ENCODE results near the gene LRRN3.

Gene LRRN3

GRCh38 chr7:111093496-111093895 is 2.6 kb downstream of the LRRN3 start:
- no peaks in the 10 kb centered on the region for H3K9me3 ChIP-seq (ENCODE audit: control insufficient read depth, low read length)
- TF ChIP-seq CTCF (IDR thresholded peaks at IDR 0.05) = no peak
- H3K4me2 ChIP-seq (ENCODE audit: low read length) = no peak overlapping the region
- no peak overlapping the region for H3K4me3 ChIP-seq (ENCODE audit: low read depth, low read length)
- H2AFZ ChIP-seq = no peak overlapping the region
- no peaks in the 10 kb centered on the region for H3K79me2 ChIP-seq
- no peak overlapping the region for H3K9ac ChIP-seq
- no peaks in the 10 kb centered on the region for H3K27me3 ChIP-seq (ENCODE audit: control insufficient read depth, insufficient read depth, low read length)
- H3K27ac ChIP-seq = no peak overlapping the region
- H3K36me3 ChIP-seq (ENCODE audit: control insufficient read depth, insufficient read depth, low read length) = no peaks in the 10 kb centered on the region
- H3K4me1 ChIP-seq = no peaks in the 10 kb centered on the region

GRCh38 chr7:111094419-111094818 is 3.5 kb downstream of the LRRN3 start:
- no peaks in the 10 kb centered on the region for H3K79me2 ChIP-seq
- H3K9ac ChIP-seq = no peak overlapping the region
- H3K27me3 ChIP-seq (ENCODE audit: control insufficient read depth, insufficient read depth, low read length) = no peaks in the 10 kb centered on the region
- no peak overlapping the region for H3K4me2 ChIP-seq (ENCODE audit: low read length)
- no peak for TF ChIP-seq CTCF (IDR thresholded peaks at IDR 0.05)
- no peaks in the 10 kb centered on the region for H3K36me3 ChIP-seq (ENCODE audit: control insufficient read depth, insufficient read depth, low read length)
- H3K4me3 ChIP-seq (ENCODE audit: low read depth, low read length) = no peak overlapping the region
- no peaks in the 10 kb centered on the region for H3K4me1 ChIP-seq
- H2AFZ ChIP-seq = no peak overlapping the region
- no peak overlapping the region for H3K27ac ChIP-seq
- H3K9me3 ChIP-seq (ENCODE audit: control insufficient read depth, low read length) = no peaks in the 10 kb centered on the region

- Histone ChIP-seq H3K4me1 (no peaks in the 10 kb centered on the region), H3K9me3 (ENCODE audit: control insufficient read depth, low read length) (no peaks in the 10 kb centered on the region), H3K4me3 (ENCODE audit: low read depth, low read length) (no peak overlapping the region), H3K9ac (no peak overlapping the region), H3K27me3 (ENCODE audit: control insufficient read depth, insufficient read depth, low read length) (no peaks in the 10 kb centered on the region), H3K27ac (no peak overlapping the region), H3K4me2 (ENCODE audit: low read length) (no peak overlapping the region), H2AFZ (no peak overlapping the region), H3K79me2 (no peaks in the 10 kb centered on the region), H3K36me3 (ENCODE audit: control insufficient read depth, insufficient read depth, low read length) (no peaks in the 10 kb centered on the region)
- TF ChIP-seq CTCF (IDR thresholded peaks at IDR 0.05) = no peak
These were observed 6.1 kb downstream of the LRRN3 start for GRCh38 chr7:111096997-111097396.

GRCh38 chr7:111098011-111098925 is 7.3 kb downstream of the LRRN3 start:
- H3K4me1 ChIP-seq = no peaks in the 10 kb centered on the region
- no peaks in the 10 kb centered on the region for H3K27me3 ChIP-seq (ENCODE audit: control insufficient read depth, insufficient read depth, low read length)
- no peaks in the 10 kb centered on the region for H3K36me3 ChIP-seq (ENCODE audit: control insufficient read depth, insufficient read depth, low read length)
- no peak overlapping the region for H3K9ac ChIP-seq
- no peaks in the 10 kb centered on the region for H3K79me2 ChIP-seq
- no peak overlapping the region for H3K4me3 ChIP-seq (ENCODE audit: low read depth, low read length)
- H3K9me3 ChIP-seq (ENCODE audit: control insufficient read depth, low read length) = no peaks in the 10 kb centered on the region
- no peak overlapping the region for H3K4me2 ChIP-seq (ENCODE audit: low read length)
- no peak overlapping the region for H3K27ac ChIP-seq
- TF ChIP-seq CTCF (IDR thresholded peaks at IDR 0.05) = peak; percentile 16
- H2AFZ ChIP-seq = no peak overlapping the region

GRCh38 chr7:111098926-111099250 is 8.0 kb downstream of the LRRN3 start:
- peak; percentile 4 for TF ChIP-seq CTCF (IDR thresholded peaks at IDR 0.05)
- no peak overlapping the region for H2AFZ ChIP-seq
- no peak overlapping the region for H3K4me2 ChIP-seq (ENCODE audit: low read length)
- no peak overlapping the region for H3K27ac ChIP-seq
- H3K36me3 ChIP-seq (ENCODE audit: control insufficient read depth, insufficient read depth, low read length) = no peaks in the 10 kb centered on the region
- H3K27me3 ChIP-seq (ENCODE audit: control insufficient read depth, insufficient read depth, low read length) = no peaks in the 10 kb centered on the region
- H3K9ac ChIP-seq = no peak overlapping the region
- H3K9me3 ChIP-seq (ENCODE audit: control insufficient read depth, low read length) = no peaks in the 10 kb centered on the region
- no peaks in the 10 kb centered on the region for H3K79me2 ChIP-seq
- no peaks in the 10 kb centered on the region for H3K4me1 ChIP-seq
- H3K4me3 ChIP-seq (ENCODE audit: low read depth, low read length) = no peak overlapping the region
